HEK293 (cell line): ENCODE data around the gene NUDT3.

Experiments used
- CTCF ChIP-seq: fragments of 450-650 bp; formaldehyde crosslinking; IDR thresholded peaks from 2 replicates; pipeline ENCODE4 v1.5.1; 2016; ENCODE audit warnings: missing biosample characterization, missing genetic modification characterization
- ZNF114 ChIP-seq: fragments of 450-650 bp; formaldehyde crosslinking; IDR thresholded peaks from 2 replicates; pipeline ENCODE4 v1.5.0; 2017; ENCODE audit warnings: missing biosample characterization, missing genetic modification characterization
- ZNF138 ChIP-seq: fragments of 450-650 bp; formaldehyde crosslinking; IDR thresholded peaks from 2 replicates; pipeline ENCODE4 v1.5.1; 2016; ENCODE audit warnings: missing biosample characterization, missing genetic modification characterization, borderline replicate concordance
- ZNF837 ChIP-seq: fragments of 450-650 bp; formaldehyde crosslinking; IDR thresholded peaks from 2 replicates; pipeline ENCODE4 v1.5.1; 2016; ENCODE audit warnings: missing biosample characterization, missing genetic modification characterization

DNA sequence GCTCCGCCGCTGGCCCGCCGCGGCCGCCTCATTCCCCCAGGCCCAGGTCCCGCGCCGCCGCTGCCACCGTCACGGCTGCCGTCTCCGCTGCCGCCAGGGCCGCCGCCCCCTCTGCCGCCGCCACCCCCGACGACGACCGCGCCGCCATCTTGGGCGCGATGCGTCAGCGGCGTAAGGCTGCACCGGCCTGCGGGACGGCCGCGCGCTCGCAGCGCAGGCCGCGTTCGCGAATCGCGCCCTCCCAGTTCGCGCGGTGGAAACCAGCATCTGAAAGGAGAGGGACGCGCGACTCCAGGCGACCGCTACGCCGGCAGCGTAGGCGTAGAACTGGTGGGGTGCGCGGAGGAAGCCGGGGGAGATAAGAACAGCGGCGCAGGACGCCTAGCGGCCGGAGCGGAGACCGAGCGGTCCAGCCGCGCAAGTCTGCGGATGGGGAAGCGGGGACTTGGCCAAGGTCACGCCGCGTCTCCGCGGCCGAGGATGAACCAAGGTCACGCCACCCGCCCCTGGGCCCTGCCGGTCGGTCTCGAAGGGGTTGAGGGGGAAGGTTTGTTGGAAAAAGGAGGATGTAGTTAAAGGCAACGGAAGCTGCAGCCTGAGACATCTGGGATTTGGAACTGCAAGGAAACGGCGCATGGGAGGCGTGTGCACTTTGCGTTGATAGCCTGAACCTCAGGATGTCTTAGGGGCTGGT, at the start of gene NUDT3:
- TF ChIP-seq CTCF (tag by site-specific recombination) (peak; percentile 98), ZNF837 (tag by site-specific recombination) (no peak), ZNF138 (no peak), ZNF114 (tag by site-specific recombination) (no peak)
